Measurements from ENCODE around the gene SYT9. TPM values are rescaled to one million over a fixed set of nuclear protein-coding genes. Genes with fewer than 3 reads are reported as not detected.

SYT9 gene
- total RNA-seq, 1 donor from 2014 or later = 0.16 TPM

DNA sequence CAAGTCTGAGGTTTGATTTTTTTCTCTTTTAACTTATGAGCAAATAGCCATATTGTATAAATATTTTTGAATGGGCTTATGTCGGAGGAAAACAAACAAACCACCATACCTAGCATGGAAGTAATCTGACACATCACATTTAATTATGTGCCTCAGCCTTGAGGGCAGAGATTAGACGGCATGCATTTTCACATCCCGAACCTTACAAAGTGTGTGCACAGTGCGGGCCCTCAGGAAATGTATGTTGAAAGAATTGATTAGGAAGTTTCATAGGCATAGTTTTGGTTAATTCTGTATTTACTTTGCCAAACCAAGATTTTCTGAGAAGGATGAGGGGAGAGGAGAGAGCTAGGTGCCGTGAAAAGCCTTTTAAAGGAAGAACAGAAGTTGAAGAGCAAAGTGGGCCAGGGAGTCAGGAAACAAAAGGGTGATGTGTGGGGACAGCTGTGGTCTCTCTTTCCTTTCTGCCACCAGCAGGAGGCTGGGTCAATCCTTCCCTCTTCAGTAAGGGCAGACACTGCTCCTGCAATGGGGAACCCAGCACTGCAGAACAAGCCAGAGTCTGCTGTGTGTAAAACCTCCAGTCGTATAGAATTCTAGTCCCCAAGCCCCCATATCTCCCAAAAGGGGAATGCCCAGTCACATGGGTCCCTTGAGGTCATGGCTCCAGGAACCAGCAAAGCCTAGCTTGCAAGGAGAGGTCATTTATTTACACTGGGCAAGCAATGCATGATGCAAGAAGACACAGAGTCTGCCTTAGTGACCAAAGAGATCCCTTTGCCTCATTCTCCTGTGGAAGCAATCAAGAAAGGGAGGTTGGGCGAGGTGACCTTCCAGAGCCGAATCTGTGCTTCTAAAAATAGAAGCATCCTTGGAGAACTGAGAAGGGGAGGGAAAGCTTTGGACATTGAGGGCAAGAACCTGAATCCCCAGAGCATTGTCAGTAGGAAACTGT lies 162.5 kb downstream of the SYT9 start:
- no peak overlapping the region for H3K27ac Mint-ChIP-seq (ENCODE audit: unreplicated experiment)
- TF ChIP-seq, protein P1, sequence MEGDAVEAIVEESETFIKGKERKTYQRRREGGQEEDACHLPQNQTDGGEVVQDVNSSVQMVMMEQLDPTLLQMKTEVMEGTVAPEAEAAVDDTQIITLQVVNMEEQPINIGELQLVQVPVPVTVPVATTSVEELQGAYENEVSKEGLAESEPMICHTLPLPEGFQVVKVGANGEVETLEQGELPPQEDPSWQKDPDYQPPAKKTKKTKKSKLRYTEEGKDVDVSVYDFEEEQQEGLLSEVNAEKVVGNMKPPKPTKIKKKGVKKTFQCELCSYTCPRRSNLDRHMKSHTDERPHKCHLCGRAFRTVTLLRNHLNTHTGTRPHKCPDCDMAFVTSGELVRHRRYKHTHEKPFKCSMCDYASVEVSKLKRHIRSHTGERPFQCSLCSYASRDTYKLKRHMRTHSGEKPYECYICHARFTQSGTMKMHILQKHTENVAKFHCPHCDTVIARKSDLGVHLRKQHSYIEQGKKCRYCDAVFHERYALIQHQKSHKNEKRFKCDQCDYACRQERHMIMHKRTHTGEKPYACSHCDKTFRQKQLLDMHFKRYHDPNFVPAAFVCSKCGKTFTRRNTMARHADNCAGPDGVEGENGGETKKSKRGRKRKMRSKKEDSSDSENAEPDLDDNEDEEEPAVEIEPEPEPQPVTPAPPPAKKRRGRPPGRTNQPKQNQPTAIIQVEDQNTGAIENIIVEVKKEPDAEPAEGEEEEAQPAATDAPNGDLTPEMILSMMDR (IDR thresholded peaks at IDR 0.05; ENCODE audit: insufficient read depth, low read depth, low read length) = no peak
- TF ChIP-seq EZH2 (IDR thresholded peaks at IDR 0.05; ENCODE audit: insufficient read depth, low read length) = no peak
- Histone ChIP-seq H3K4me3 (ENCODE audit: insufficient read depth, low read depth, low read length) (no peak overlapping the region), H3K27ac (ENCODE audit: low read depth, low read length) (no peak overlapping the region), H4K20me1 (ENCODE audit: insufficient read depth, low read length) (no peaks in the 10 kb centered on the region), H3K4me2 (ENCODE audit: low read length) (no peak overlapping the region), H3K4me1 (ENCODE audit: insufficient read depth, low read length) (no peaks in the 10 kb centered on the region), H3K36me3 (ENCODE audit: insufficient read depth, low read length) (no peaks in the 10 kb centered on the region), H3K9me3 (ENCODE audit: insufficient read depth, low read depth, low read length) (no peaks in the 10 kb centered on the region), H3K79me2 (ENCODE audit: insufficient read depth, low read length) (no peaks in the 10 kb centered on the region), H2AFZ (ENCODE audit: low read depth, low read length) (no peak overlapping the region), H3K9ac (ENCODE audit: low read length) (no peak overlapping the region), H3K27me3 (ENCODE audit: insufficient read depth, low read length) (no peaks in the 10 kb centered on the region)
- H3K36me3 Mint-ChIP-seq (ENCODE audit: low read depth, unreplicated experiment) = no peaks in the 10 kb centered on the region
- H3K4me3 Mint-ChIP-seq (ENCODE audit: unreplicated experiment) = no peak overlapping the region
- DNase-seq (ENCODE audit: low read depth) (no peak), FAIRE-seq (no peak)
- H3K4me1 Mint-ChIP-seq (ENCODE audit: low read depth, unreplicated experiment) = peaks cover 11% of the 10 kb centered on the region
- H3K27me3 Mint-ChIP-seq (ENCODE audit: low read depth, unreplicated experiment) = peaks cover 12% of the 10 kb centered on the region
- peaks cover 1% of the 10 kb centered on the region for H3K9me3 Mint-ChIP-seq (ENCODE audit: unreplicated experiment)

DNA sequence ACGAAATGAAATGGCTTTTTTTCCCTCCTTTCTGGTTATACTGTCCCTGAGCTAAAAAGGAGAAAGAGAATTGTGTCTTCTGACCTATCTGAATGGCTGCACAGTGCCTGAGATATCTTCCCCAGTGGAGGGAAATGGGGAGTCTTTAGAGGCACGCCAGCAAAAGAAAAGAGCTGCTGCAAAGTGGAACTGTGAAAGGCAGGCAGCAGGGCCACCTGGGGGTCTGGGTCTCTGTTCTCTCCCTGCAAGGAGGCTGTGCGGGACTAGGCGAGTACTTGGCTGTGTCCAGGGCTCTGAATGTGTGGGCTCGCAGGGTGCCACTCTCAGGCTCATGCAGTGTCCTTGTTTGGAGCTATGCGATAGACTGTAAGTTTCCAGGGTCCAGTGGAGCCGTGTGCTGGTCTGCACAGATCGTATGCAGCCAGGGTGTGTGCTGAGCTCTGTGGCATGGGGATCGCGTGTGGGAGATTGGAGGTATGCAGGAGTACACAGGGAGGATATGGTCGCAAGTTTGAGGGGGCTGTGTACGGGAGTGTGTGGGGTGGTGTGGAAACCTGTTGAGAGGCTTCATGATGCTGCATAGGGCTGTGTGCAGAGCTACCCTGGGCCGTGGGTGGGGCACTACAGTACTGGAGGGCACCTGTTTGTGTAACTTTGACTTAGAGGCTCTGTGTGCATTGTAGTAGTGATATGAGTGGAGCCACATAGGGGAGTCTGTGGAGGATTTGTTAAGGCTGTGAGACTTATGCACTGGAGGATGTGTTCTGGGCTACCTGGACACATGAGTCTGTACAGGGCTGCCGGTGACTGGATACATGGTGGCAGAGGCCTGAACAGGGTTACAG lies 163.5 kb downstream of the SYT9 start:
- Histone ChIP-seq H2AFZ (ENCODE audit: low read depth, low read length) (no peak overlapping the region), H4K20me1 (ENCODE audit: insufficient read depth, low read length) (no peaks in the 10 kb centered on the region), H3K4me1 (ENCODE audit: insufficient read depth, low read length) (no peaks in the 10 kb centered on the region), H3K36me3 (ENCODE audit: insufficient read depth, low read length) (no peaks in the 10 kb centered on the region), H3K27ac (ENCODE audit: low read depth, low read length) (no peak overlapping the region), H3K79me2 (ENCODE audit: insufficient read depth, low read length) (no peaks in the 10 kb centered on the region), H3K4me2 (ENCODE audit: low read length) (no peak overlapping the region), H3K27me3 (ENCODE audit: insufficient read depth, low read length) (no peaks in the 10 kb centered on the region), H3K9me3 (ENCODE audit: insufficient read depth, low read depth, low read length) (no peaks in the 10 kb centered on the region), H3K9ac (ENCODE audit: low read length) (no peak overlapping the region), H3K4me3 (ENCODE audit: insufficient read depth, low read depth, low read length) (no peak overlapping the region)
- no peak overlapping the region for H3K27ac Mint-ChIP-seq (ENCODE audit: unreplicated experiment)
- peaks cover 11% of the 10 kb centered on the region for H3K4me1 Mint-ChIP-seq (ENCODE audit: low read depth, unreplicated experiment)
- peaks cover 1% of the 10 kb centered on the region for H3K9me3 Mint-ChIP-seq (ENCODE audit: unreplicated experiment)
- H3K36me3 Mint-ChIP-seq (ENCODE audit: low read depth, unreplicated experiment) = no peaks in the 10 kb centered on the region
- H3K27me3 Mint-ChIP-seq (ENCODE audit: low read depth, unreplicated experiment) = peaks cover 12% of the 10 kb centered on the region
- DNase-seq (ENCODE audit: low read depth) = no peak
- no peak for FAIRE-seq
- no peak overlapping the region for H3K4me3 Mint-ChIP-seq (ENCODE audit: unreplicated experiment)
- TF ChIP-seq EZH2 (IDR thresholded peaks at IDR 0.05; ENCODE audit: insufficient read depth, low read length) = no peak
- TF ChIP-seq, protein P1 (IDR thresholded peaks at IDR 0.05; ENCODE audit: insufficient read depth, low read depth, low read length) = no peak

Measured in astrocyte (in vitro differentiated cells and primary cell).